Measurements from ENCODE around the gene PPP1R15B.

The PPP1R15B gene

GRCh38 chr1:204390751-204391466 lies 20.7 kb downstream of the PPP1R15B start:
- Histone ChIP-seq H3K9me3 (ENCODE audit: control insufficient read depth, insufficient read depth, low read length) (no peaks in the 10 kb centered on the region), H3K9ac (ENCODE audit: low read depth, low read length) (no peak overlapping the region), H3K4me1 (ENCODE audit: control insufficient read depth, insufficient read depth, low read length) (no peaks in the 10 kb centered on the region), H3K27ac (ENCODE audit: low read depth, low read length) (no peak overlapping the region), H3K4me3 (ENCODE audit: low read depth, low read length) (no peak overlapping the region), H3K36me3 (ENCODE audit: control insufficient read depth, insufficient read depth, low read length) (no peaks in the 10 kb centered on the region), H3K27me3 (ENCODE audit: control insufficient read depth, insufficient read depth, low read length) (no peaks in the 10 kb centered on the region)

- peaks cover 2% of the 10 kb centered on the region; the same call in 1 of the 2 replicates for H3K27me3 ChIP-seq (ENCODE audit: control insufficient read depth, insufficient read depth, low read length)
- H3K4me1 ChIP-seq (ENCODE audit: control insufficient read depth, insufficient read depth, low read length) = no peaks in the 10 kb centered on the region
- no peaks in the 10 kb centered on the region for H3K36me3 ChIP-seq (ENCODE audit: control insufficient read depth, insufficient read depth, low read length)
- no peak overlapping the region for H3K4me3 ChIP-seq (ENCODE audit: low read depth, low read length)
- H3K9ac ChIP-seq (ENCODE audit: low read depth, low read length) = no peak overlapping the region
- H3K27ac ChIP-seq (ENCODE audit: low read depth, low read length) = no peak overlapping the region
- no peaks in the 10 kb centered on the region for H3K9me3 ChIP-seq (ENCODE audit: control insufficient read depth, insufficient read depth, low read length)
These were observed 25.9 kb downstream of the PPP1R15B start for GRCh38 chr1:204385727-204386126.

GRCh38 chr1:204384636-204385352 lies 26.8 kb downstream of the PPP1R15B start:
- Histone ChIP-seq H3K4me3 (ENCODE audit: low read depth, low read length) (no peak overlapping the region), H3K36me3 (ENCODE audit: control insufficient read depth, insufficient read depth, low read length) (no peaks in the 10 kb centered on the region), H3K9ac (ENCODE audit: low read depth, low read length) (no peak overlapping the region), H3K9me3 (ENCODE audit: control insufficient read depth, insufficient read depth, low read length) (no peaks in the 10 kb centered on the region), H3K27ac (ENCODE audit: low read depth, low read length) (no peak overlapping the region), H3K27me3 (ENCODE audit: control insufficient read depth, insufficient read depth, low read length) (peaks cover 12% of the 10 kb centered on the region), H3K4me1 (ENCODE audit: control insufficient read depth, insufficient read depth, low read length) (no peaks in the 10 kb centered on the region)

GRCh38 chr1:204383163-204383904 lies 28.3 kb downstream of the PPP1R15B start:
- no peak overlapping the region for H3K4me3 ChIP-seq (ENCODE audit: low read depth, low read length)
- 0 out of 2 replicates have a peak, but pooled peaks cover 2% of the 10 kb centered on the region for H3K4me1 ChIP-seq (ENCODE audit: control insufficient read depth, insufficient read depth, low read length)
- no peak overlapping the region for H3K27ac ChIP-seq (ENCODE audit: low read depth, low read length)
- H3K36me3 ChIP-seq (ENCODE audit: control insufficient read depth, insufficient read depth, low read length) = no peaks in the 10 kb centered on the region
- no peaks in the 10 kb centered on the region for H3K9me3 ChIP-seq (ENCODE audit: control insufficient read depth, insufficient read depth, low read length)
- no peak overlapping the region for H3K9ac ChIP-seq (ENCODE audit: low read depth, low read length)
- H3K27me3 ChIP-seq (ENCODE audit: control insufficient read depth, insufficient read depth, low read length) = peaks cover 22% of the 10 kb centered on the region

GRCh38 chr1:204382714-204383083 lies 28.9 kb downstream of the PPP1R15B start:
- Histone ChIP-seq H3K9ac (ENCODE audit: low read depth, low read length) (no peak overlapping the region), H3K27me3 (ENCODE audit: control insufficient read depth, insufficient read depth, low read length) (peaks cover 28% of the 10 kb centered on the region)

GRCh38 chr1:204380293-204380831 lies 31.3 kb downstream of the PPP1R15B start:
- no peaks in the 10 kb centered on the region for H3K36me3 ChIP-seq (ENCODE audit: control insufficient read depth, insufficient read depth, low read length)
- H3K27me3 ChIP-seq (ENCODE audit: control insufficient read depth, insufficient read depth, low read length) = peaks cover 52% of the 10 kb centered on the region
- 0 out of 2 replicates have a peak, but pooled peaks cover 2% of the 10 kb centered on the region for H3K4me1 ChIP-seq (ENCODE audit: control insufficient read depth, insufficient read depth, low read length)
- no peaks in the 10 kb centered on the region for H3K9me3 ChIP-seq (ENCODE audit: control insufficient read depth, insufficient read depth, low read length)
- H3K27ac ChIP-seq (ENCODE audit: low read depth, low read length) = no peak overlapping the region
- H3K9ac ChIP-seq (ENCODE audit: low read depth, low read length) = no peak overlapping the region
- H3K4me3 ChIP-seq (ENCODE audit: low read depth, low read length) = no peak overlapping the region

More at GRCh38 chr1:204382714-204383083, 28.9 kb downstream of the PPP1R15B start:
- Histone ChIP-seq H3K9me3 (ENCODE audit: control insufficient read depth, insufficient read depth, low read length) (no peaks in the 10 kb centered on the region), H3K4me3 (ENCODE audit: low read depth, low read length) (no peak overlapping the region), H3K36me3 (ENCODE audit: control insufficient read depth, insufficient read depth, low read length) (no peaks in the 10 kb centered on the region), H3K4me1 (ENCODE audit: control insufficient read depth, insufficient read depth, low read length) (0 out of 2 replicates have a peak, but pooled peaks cover 2% of the 10 kb centered on the region), H3K27ac (ENCODE audit: low read depth, low read length) (no peak overlapping the region)

- peaks cover 62% of the 10 kb centered on the region for H3K27me3 ChIP-seq (ENCODE audit: control insufficient read depth, insufficient read depth, low read length)
- H3K4me1 ChIP-seq (ENCODE audit: control insufficient read depth, insufficient read depth, low read length) = 0 out of 2 replicates have a peak, but pooled peaks cover 2% of the 10 kb centered on the region
- peak overlapping the region; percentile 49; the same call in 1 of the 2 replicates for H3K9ac ChIP-seq (ENCODE audit: low read depth, low read length)
- no peaks in the 10 kb centered on the region for H3K36me3 ChIP-seq (ENCODE audit: control insufficient read depth, insufficient read depth, low read length)
- H3K4me3 ChIP-seq (ENCODE audit: low read depth, low read length) = peak overlapping the region; percentile 78
- no peaks in the 10 kb centered on the region for H3K9me3 ChIP-seq (ENCODE audit: control insufficient read depth, insufficient read depth, low read length)
- peak overlapping the region; percentile 14 for H3K27ac ChIP-seq (ENCODE audit: low read depth, low read length)
These were observed 33.6 kb downstream of the PPP1R15B start for GRCh38 chr1:204377800-204378668.

- Histone ChIP-seq H3K36me3 (ENCODE audit: control insufficient read depth, insufficient read depth, low read length) (no peaks in the 10 kb centered on the region), H3K9me3 (ENCODE audit: control insufficient read depth, insufficient read depth, low read length) (no peaks in the 10 kb centered on the region), H3K9ac (ENCODE audit: low read depth, low read length) (no peak overlapping the region), H3K27ac (ENCODE audit: low read depth, low read length) (no peak overlapping the region), H3K27me3 (ENCODE audit: control insufficient read depth, insufficient read depth, low read length) (peaks cover 62% of the 10 kb centered on the region), H3K4me3 (ENCODE audit: low read depth, low read length) (peak overlapping the region; percentile 78), H3K4me1 (ENCODE audit: control insufficient read depth, insufficient read depth, low read length) (0 out of 2 replicates have a peak, but pooled peaks cover 2% of the 10 kb centered on the region)
These were observed 34.5 kb downstream of the PPP1R15B start for GRCh38 chr1:204376919-204377799.

GRCh38 chr1:204376465-204376864 lies 35.2 kb downstream of the PPP1R15B start:
- Histone ChIP-seq H3K9ac (ENCODE audit: low read depth, low read length) (no peak overlapping the region), H3K4me1 (ENCODE audit: control insufficient read depth, insufficient read depth, low read length) (0 out of 2 replicates have a peak, but pooled peaks cover 2% of the 10 kb centered on the region), H3K27ac (ENCODE audit: low read depth, low read length) (no peak overlapping the region)

More at GRCh38 chr1:204376465-204376864, 35.2 kb downstream of the PPP1R15B start:
- Histone ChIP-seq H3K4me3 (ENCODE audit: low read depth, low read length) (no peak overlapping the region), H3K9me3 (ENCODE audit: control insufficient read depth, insufficient read depth, low read length) (no peaks in the 10 kb centered on the region), H3K36me3 (ENCODE audit: control insufficient read depth, insufficient read depth, low read length) (no peaks in the 10 kb centered on the region), H3K27me3 (ENCODE audit: control insufficient read depth, insufficient read depth, low read length) (peaks cover 65% of the 10 kb centered on the region)
